GM21619 (cell line): ENCODE results near the gene ANKRD34B.

Experiments used
- ATAC-seq: cut with Tn5 transposase; IDR thresholded peaks from one replicate; pipeline ENCODE4 v1.9.1; 2021; ENCODE audit not compliant: unreplicated experiment

Gene ANKRD34B

GRCh38 chr5:80573062-80573461, 3.0 kb upstream of the ANKRD34B start:
- no peak for ATAC-seq

GRCh38 chr5:80569086-80569960, 757 bp downstream of the ANKRD34B start:
- no peak for ATAC-seq

- ATAC-seq = no peak
These were observed 1.8 kb downstream of the ANKRD34B start for GRCh38 chr5:80568251-80568650.

GRCh38 chr5:80566711-80567259, 3.3 kb downstream of the ANKRD34B start:
- ATAC-seq = no peak

GRCh38 chr5:80565330-80565729, 4.8 kb downstream of the ANKRD34B start:
- no peak for ATAC-seq

- ATAC-seq = no peak
These were observed 10.8 kb downstream of the ANKRD34B start for GRCh38 chr5:80559244-80559643.

GRCh38 chr5:80555099-80555498, 15.0 kb downstream of the ANKRD34B start:
- ATAC-seq = no peak

- no peak for ATAC-seq
These were observed 15.4 kb downstream of the ANKRD34B start for GRCh38 chr5:80554646-80555045.

GRCh38 chr5:80541392-80541791, 28.7 kb downstream of the ANKRD34B start:
- no peak for ATAC-seq

GRCh38 chr5:80540691-80541090, 29.4 kb downstream of the ANKRD34B start:
- ATAC-seq = no peak

- ATAC-seq = peak; percentile 67
These were observed 53.3 kb downstream of the ANKRD34B start for GRCh38 chr5:80516826-80517225.

GRCh38 chr5:80509362-80509761, 60.7 kb downstream of the ANKRD34B start:
- no peak for ATAC-seq

- no peak for ATAC-seq
These were observed 61.2 kb downstream of the ANKRD34B start for GRCh38 chr5:80508844-80509243.

GRCh38 chr5:80507663-80508062, 62.4 kb downstream of the ANKRD34B start:
- ATAC-seq = no peak
